Muscle of leg (tissue), 16 donors: ENCODE data around the gene PISD. TPM values are rescaled to one million over a fixed set of nuclear protein-coding genes. Genes with fewer than 3 reads are reported as not detected.
"Not testable (repeated sequence)": the region's sequence is repeated elsewhere in the genome, so short reads cannot be mapped to it uniquely, and the experiment has no call there.

Source experiments
- DNase-seq: peaks from one replicate; pipeline ENCODE4 v3.0.0; 2013
- H3K27ac ChIP-seq: one replicate; pipeline ENCODE4 v1.5.1; 2013; ENCODE audit warnings: mild to moderate bottlenecking, low read length, control low read depth
- H3K27me3 ChIP-seq: one replicate; pipeline ENCODE4 v1.6.1; 2013; ENCODE audit warnings: low read length; ENCODE audit not compliant: control insufficient read depth, insufficient read depth
- H3K36me3 ChIP-seq: one replicate; pipeline ENCODE4 v1.6.1; 2013; ENCODE audit warnings: low read length; ENCODE audit not compliant: control insufficient read depth, insufficient read depth
- H3K4me1 ChIP-seq: one replicate; pipeline ENCODE4 v1.6.1; 2013; ENCODE audit warnings: low read length; ENCODE audit not compliant: control insufficient read depth, insufficient read depth
- H3K4me3 ChIP-seq: one replicate; pipeline ENCODE4 v1.5.1; 2013; ENCODE audit warnings: low read length, control low read depth
- H3K9me3 ChIP-seq: replicated peaks from 2 replicates; pipeline ENCODE4 v1.6.1; 2013; ENCODE audit warnings: low read depth, low read length; ENCODE audit not compliant: control insufficient read depth
- WGBS: methylation state at CpG from one replicate; pipeline ENCODE4 v1.1.5; 2013; ENCODE audit warnings: missing lambda C conversion rate; ENCODE audit not compliant: insufficient coverage; 5-methylcytosine and 5-hydroxymethylcytosine counted together
- long read RNA-seq, 11 donors: transcript quantifications; one replicate each; lab custom pipeline, GENCODE V29; 2026
- polyA plus RNA-seq, 8 donors: library from polyadenylated mRNA; unstranded; fragments of 120-200 nt; gene quantifications; one replicate each; pipeline versions ENCODE4 v1.2.1 to v1.2.3, GENCODE V29; 2013; ENCODE audit warnings: inconsistent platforms in 1 of 8, low replicate concordance in 1 of 8; ENCODE audit not compliant: insufficient read length in 8 of 8, insufficient read depth in 1 of 8
- total RNA-seq: library from RNA; stranded (reverse); fragments of 120-200 nt; gene quantifications from one replicate; pipeline ENCODE4 v1.2.4, GENCODE V29; 2013

The PISD gene
- total RNA-seq (19.5 TPM), polyA plus RNA-seq (10 to 100 TPM; 16.1 to 22.6 (median 19.0) TPM)
- long read RNA-seq, donor 1, partial matches to known transcripts: 0 of 1 reads
- long read RNA-seq, donor 1, other reads (novel, unspliced or antisense): 0 of 1 reads
- long read RNA-seq, donor 2: 0 reads
- long read RNA-seq, donor 3, partial matches to known transcripts: 0 of 5 reads
- long read RNA-seq, donor 3, other reads (novel, unspliced or antisense): 0 of 5 reads
- long read RNA-seq, donor 4, partial matches to known transcripts: 0 of 2 reads
- long read RNA-seq, donor 4, other reads (novel, unspliced or antisense): 0 of 2 reads
- long read RNA-seq, donor 5, transcript PISD-209 (8 exons, 1,963 nt): major isoform, 5 of 5 reads
- long read RNA-seq, donor 5, partial matches to known transcripts: 0 of 5 reads
- long read RNA-seq, donor 5, other reads (novel, unspliced or antisense): 0 of 5 reads
- long read RNA-seq, donor 6, transcript PISD-209 (8 exons, 1,963 nt): major isoform, 7 of 7 reads
- long read RNA-seq, donor 6, partial matches to known transcripts: 0 of 7 reads
- long read RNA-seq, donor 6, other reads (novel, unspliced or antisense): 0 of 7 reads
- long read RNA-seq, donor 7, partial matches to known transcripts: 0 of 2 reads
- long read RNA-seq, donor 7, other reads (novel, unspliced or antisense): 0 of 2 reads
- long read RNA-seq, donor 8, transcript PISD-209 (8 exons, 1,963 nt): major isoform, 5 of 5 reads
- long read RNA-seq, donor 8, partial matches to known transcripts: 0 of 5 reads
- long read RNA-seq, donor 8, other reads (novel, unspliced or antisense): 0 of 5 reads
- long read RNA-seq, donor 9, partial matches to known transcripts: 0 of 2 reads
- long read RNA-seq, donor 9, other reads (novel, unspliced or antisense): 0 of 2 reads
- long read RNA-seq, donor 10, partial matches to known transcripts: 0 of 4 reads
- long read RNA-seq, donor 10, other reads (novel, unspliced or antisense): 0 of 4 reads
- long read RNA-seq, donor 11, partial matches to known transcripts: 0 of 3 reads
- long read RNA-seq, donor 11, other reads (novel, unspliced or antisense): 0 of 3 reads

DNA sequence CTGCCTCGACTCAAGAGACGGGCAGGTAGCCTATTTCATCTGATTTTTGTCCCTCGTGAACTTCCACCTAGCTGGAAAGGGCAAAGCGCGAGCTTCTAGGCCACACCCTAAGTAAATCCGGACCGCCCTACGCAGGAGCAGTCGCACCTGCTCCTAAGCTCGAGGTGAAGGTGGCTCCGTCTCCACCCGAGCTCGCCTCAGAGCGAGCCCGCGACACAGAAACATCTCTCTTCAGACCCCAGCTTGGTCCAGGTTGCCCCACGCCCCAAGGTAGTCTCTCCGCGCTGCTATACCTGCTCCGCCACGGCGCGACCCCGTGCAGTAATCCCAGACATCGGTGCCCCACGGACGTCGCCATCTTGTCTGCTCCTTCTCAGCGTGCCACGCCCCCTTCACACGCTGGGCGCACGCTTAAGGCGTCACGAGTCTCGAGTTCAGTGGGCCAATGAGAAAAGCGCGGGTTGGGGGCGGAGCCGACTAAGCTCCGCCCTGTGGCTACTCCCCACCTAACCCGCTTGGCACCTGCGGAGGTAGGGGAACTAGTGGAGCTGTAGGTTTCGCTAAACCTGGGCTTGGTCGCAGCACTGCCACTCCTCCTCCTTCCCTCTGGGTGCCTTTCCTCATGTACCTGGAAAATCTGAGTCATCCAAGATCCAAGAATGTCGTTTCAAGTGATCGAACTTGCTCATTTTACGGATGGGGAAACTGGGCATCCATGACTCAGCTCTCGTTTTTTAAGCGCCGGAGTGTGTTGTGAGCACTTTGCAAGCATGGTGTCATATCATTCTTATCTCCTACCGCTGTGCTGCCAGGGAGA lies at the start of gene PISD:
PISD (minus strand) TSS at position 365 of the 817 bp plus-strand sequence; CDS start at position 358, 7 bp downstream.
- H3K27ac ChIP-seq: peak within 1 kb of the TSS; percentile 15
- DNase-seq: peak; percentile 98
- 5% methylated on average over 46 of the region's 52 CpGs for WGBS
- H3K4me3 ChIP-seq: peak within 1 kb of the TSS; percentile 99
- no peaks in the 10 kb centered on the region for H3K9me3 ChIP-seq
- H3K27me3 ChIP-seq: no peaks in the 10 kb centered on the region
- peaks cover 12% of the 10 kb centered on the region for H3K4me1 ChIP-seq
- no peaks in the 10 kb centered on the region for H3K36me3 ChIP-seq

- H3K27me3 ChIP-seq, DNase-seq, H3K27ac ChIP-seq, H3K9me3 ChIP-seq, H3K4me3 ChIP-seq, H3K4me1 ChIP-seq: not testable (repeated sequence)
- WGBS: 100% methylated on average over 2 of the region's 12 CpGs
- H3K36me3 ChIP-seq: peaks cover 55% of the 10 kb centered on the region
Observed at GRCh38 chr22:31711226-31711625, 49.2 kb upstream of the PISD start.

- H3K9me3 ChIP-seq: no peaks in the 10 kb centered on the region
- no peak for DNase-seq
- 40% methylated on average over 1 of the region's 8 CpGs for WGBS
- no peaks in the 10 kb centered on the region for H3K4me1 ChIP-seq
- H3K36me3 ChIP-seq: peaks cover 37% of the 10 kb centered on the region
- H3K27me3 ChIP-seq: no peaks in the 10 kb centered on the region
- no peak overlapping the region for H3K27ac ChIP-seq
- H3K4me3 ChIP-seq: no peak overlapping the region
Observed at GRCh38 chr22:31707519-31707918, 45.5 kb upstream of the PISD start.

GRCh38 chr22:31695423-31695822 lies 33.4 kb upstream of the PISD start:
- H3K4me3 ChIP-seq: no peak overlapping the region
- no peaks in the 10 kb centered on the region for H3K9me3 ChIP-seq
- H3K27ac ChIP-seq: no peak overlapping the region
- peaks cover 38% of the 10 kb centered on the region for H3K36me3 ChIP-seq
- no peak for DNase-seq
- H3K27me3 ChIP-seq: no peaks in the 10 kb centered on the region
- 100% methylated on average over 1 of the region's 4 CpGs for WGBS
- no peaks in the 10 kb centered on the region for H3K4me1 ChIP-seq

GRCh38 chr22:31694046-31694445 lies 32.0 kb upstream of the PISD start:
- H3K4me3 ChIP-seq, DNase-seq, H3K4me1 ChIP-seq, H3K27me3 ChIP-seq, H3K27ac ChIP-seq, H3K9me3 ChIP-seq: not testable (repeated sequence)
- WGBS: 98% methylated on average over 9 of the region's 11 CpGs
- peaks cover 38% of the 10 kb centered on the region for H3K36me3 ChIP-seq

- WGBS: no CpG with 5 or more reads among the region's 1 CpG
- no peaks in the 10 kb centered on the region for H3K27me3 ChIP-seq
- no peak for DNase-seq
- H3K4me3 ChIP-seq: no peak overlapping the region
- H3K27ac ChIP-seq: no peak overlapping the region
- peaks cover 37% of the 10 kb centered on the region for H3K36me3 ChIP-seq
- H3K9me3 ChIP-seq: no peaks in the 10 kb centered on the region
- no peaks in the 10 kb centered on the region for H3K4me1 ChIP-seq
Observed at GRCh38 chr22:31692186-31692886, 30.3 kb upstream of the PISD start.

GRCh38 chr22:31691408-31691807 lies 29.4 kb upstream of the PISD start:
- 100% methylated on average over 1 of the region's 3 CpGs for WGBS
- no peak for DNase-seq

DNA sequence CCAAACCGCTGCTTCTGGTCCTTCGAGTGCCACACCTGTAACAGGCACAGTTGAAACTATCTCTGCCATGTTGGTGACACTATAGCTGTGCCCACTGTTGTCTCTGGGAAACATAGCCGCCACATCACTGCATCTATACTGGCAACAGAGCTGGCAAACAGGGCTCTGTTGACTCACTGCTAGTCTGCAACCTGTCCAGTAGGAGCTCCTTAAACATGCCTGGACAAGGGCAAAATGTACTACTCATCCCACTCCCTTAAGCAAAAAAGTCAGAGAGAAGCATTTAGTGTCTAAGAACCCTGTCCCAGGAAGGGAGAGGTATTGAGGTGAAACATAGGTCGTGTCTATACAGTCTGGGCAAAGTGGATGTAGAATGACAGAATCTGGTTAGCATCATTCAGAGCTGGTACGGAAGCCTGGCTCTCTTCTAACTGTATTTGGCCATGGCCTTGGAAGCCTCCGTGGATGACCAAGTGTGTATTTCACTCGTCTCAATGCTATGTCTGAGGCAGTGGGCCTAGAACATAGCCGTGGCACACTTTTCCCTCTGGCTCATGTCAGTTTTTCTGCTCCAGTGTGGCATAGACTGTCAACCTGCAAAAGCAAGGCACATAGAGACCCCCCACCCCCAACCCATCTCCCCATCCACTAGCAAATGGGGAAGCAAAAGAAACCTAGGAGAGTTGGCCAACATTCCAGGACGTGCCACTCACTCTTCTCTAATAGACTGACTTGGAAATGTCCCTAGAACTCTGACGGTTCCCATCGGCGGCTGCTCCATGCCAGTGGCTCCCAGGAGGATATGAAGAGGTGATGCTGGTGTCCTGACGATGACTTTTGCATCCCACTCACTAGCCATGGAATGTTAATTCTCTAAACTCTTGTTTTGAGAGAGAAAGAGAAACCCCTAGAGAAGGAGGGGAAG lies 21.4 kb upstream of the PISD start:
- H3K27ac ChIP-seq: no peak overlapping the region
- 86% methylated on average over 8 of the region's 13 CpGs for WGBS
- no peak for DNase-seq
- H3K27me3 ChIP-seq: no peaks in the 10 kb centered on the region
- peaks cover 37% of the 10 kb centered on the region for H3K36me3 ChIP-seq
- no peaks in the 10 kb centered on the region for H3K9me3 ChIP-seq
- H3K4me1 ChIP-seq: peaks cover 14% of the 10 kb centered on the region
- H3K4me3 ChIP-seq: no peak overlapping the region

More at GRCh38 chr22:31691408-31691807, 29.4 kb upstream of the PISD start:
- Histone ChIP-seq H3K4me3 (no peak overlapping the region), H3K27me3 (no peaks in the 10 kb centered on the region), H3K9me3 (no peaks in the 10 kb centered on the region), H3K27ac (no peak overlapping the region), H3K4me1 (no peaks in the 10 kb centered on the region), H3K36me3 (peaks cover 33% of the 10 kb centered on the region)
